G401.6 (cell line): ENCODE measurements around the gene MFSD12.
A peak's percentile ranks its signal among the peaks of the same experiment; 100 is the strongest.

Experiments used
- FAIRE-seq: peaks from 2 replicates; lab custom pipeline; 2012; peaks lifted over from hg19 to GRCh38; lab: Jason Lieb, UNC

Gene MFSD12

GRCh38 chr19:3506384-3507340 lies 50.7 kb downstream of the MFSD12 start:
- no peak for FAIRE-seq

DNA sequence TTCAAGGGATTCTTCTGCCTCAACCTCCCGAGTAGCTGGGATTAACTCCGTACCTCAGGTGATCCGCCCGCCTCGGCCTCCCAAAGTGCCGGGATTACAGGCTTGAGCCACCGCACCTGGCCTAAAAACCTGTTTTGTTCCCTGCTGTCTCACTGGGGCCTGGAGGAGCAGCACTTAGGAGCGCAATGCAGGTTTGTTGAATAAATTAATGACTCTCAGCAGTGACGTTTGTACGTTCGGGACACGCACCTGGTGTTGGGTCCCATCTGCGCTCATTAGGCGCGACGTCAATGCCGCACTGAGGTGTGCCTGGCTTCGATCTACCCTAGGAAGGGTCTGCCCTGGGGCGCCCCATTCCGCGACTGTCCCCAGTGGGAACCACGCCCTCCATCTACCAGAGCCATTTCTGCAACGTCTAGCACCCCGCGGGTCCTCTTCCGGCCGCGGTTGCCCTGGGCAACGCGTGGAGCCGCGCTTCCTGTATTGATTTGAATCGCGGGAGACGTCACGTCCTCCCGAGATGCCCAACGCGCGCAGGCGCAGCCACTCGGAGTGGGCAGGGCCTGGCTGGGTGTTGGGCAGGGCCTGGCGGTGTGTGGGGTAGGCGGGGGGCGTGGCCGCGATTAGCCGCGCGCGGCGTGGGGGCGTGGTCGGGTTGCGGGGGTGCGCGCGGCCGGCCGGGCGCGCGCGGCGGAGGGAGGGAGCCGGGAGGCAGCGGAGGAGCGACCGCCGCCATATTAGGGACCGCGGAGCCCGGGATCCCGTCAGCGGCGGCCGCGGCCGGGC lies 51.6 kb downstream of the MFSD12 start, which contains the start of gene FZR1:
TSS of gene FZR1 (plus strand) at position 714 of the 786 bp plus-strand sequence. CDS start 16,679 bp downstream, outside the sequence.
- FAIRE-seq: peak; percentile 82

- FAIRE-seq: no peak
These were observed 52.7 kb downstream of the MFSD12 start for GRCh38 chr19:3504735-3505134.

- FAIRE-seq: no peak
These were observed 54.3 kb downstream of the MFSD12 start for GRCh38 chr19:3503036-3503572.

DNA sequence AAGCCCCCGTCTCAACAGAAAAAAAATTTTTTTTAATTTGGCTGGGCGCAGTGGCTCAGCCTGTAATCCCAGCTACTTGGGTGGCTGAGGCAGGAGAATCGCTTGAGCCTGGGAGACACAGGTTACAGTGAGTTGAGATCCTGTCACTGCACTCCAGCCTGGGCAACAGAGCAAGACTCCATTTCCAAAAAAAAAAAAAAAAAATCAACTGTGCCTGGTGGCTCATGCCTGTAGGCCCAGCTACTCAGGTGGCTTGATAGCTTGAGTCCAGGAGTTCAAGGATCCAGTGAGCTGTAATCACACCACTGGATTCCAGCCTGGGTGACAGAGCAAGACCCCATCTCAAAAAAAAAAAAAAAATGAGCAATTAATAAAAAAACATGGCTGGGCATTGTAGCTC lies 55.6 kb downstream of the MFSD12 start:
- FAIRE-seq: no peak

DNA sequence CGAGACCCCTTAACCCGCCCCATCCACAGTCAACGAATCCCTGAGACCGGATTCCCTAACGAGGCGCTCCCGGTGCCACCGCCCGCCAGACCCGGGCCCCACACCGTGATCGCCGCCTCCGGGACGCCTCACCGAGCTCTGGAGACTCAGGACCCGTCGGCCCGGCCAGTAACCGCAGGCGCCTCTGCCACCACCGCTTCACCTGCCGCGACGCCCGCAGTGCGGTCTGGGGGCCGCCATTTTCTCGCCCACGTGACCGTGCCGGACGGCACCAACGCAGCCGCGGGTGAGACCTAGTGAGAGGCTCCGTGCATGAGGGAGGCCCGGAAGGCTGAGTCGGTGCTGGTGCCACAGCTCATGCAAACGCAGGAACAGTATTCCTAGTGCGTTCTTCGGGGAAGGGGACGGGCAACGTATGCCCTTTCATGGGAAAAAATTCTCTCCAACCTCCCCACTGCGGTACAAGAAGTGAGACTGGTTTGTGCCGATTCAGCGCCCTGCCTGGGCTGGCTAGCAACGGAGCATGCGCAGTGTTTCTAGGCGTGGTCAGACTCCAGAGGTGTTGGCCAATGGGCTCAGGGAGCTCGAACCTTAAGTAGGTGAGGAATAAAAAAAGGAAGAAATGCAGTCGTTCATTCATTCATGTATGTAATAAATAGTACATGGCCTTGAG lies 56.8 kb downstream of the MFSD12 start, which contains the start of gene DOHH:
TSS of gene DOHH (minus strand) at position 246 of the 673 bp plus-strand sequence. CDS start 3,860 bp downstream, outside the sequence.
- FAIRE-seq: peak; percentile 96

DNA sequence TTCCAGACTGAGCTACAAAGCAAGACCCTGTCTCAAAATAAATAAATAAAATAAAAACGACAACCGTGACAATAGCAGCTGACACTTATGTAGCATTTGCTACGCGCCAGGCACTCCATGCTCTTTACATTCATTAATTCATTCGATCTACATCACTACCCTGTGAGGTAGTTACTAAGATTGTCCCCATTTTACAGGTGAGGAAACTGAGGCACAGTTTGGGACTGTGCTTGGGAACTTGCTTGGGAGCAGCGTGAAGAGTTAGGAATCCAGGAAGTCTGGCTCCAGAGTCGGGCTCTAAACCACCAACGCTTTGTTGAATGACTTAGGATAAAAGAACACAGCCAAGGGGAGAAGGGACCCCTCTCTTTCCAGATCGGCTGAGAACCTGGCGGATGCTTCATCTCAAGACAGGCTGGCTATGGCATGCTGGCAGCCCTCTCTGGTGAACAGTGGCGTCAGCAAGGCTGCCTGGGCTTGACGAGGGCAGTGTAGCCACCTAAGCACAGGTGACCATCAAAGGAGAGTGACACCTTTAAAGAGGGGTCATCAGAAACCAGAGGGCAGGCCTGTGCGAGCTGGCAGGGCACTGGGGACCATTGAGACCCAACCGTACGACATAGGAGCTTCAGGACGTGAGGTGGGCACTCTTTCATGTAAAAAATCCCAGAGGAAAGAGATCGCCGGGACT lies 57.5 kb downstream of the MFSD12 start:
- FAIRE-seq: no peak

DNA sequence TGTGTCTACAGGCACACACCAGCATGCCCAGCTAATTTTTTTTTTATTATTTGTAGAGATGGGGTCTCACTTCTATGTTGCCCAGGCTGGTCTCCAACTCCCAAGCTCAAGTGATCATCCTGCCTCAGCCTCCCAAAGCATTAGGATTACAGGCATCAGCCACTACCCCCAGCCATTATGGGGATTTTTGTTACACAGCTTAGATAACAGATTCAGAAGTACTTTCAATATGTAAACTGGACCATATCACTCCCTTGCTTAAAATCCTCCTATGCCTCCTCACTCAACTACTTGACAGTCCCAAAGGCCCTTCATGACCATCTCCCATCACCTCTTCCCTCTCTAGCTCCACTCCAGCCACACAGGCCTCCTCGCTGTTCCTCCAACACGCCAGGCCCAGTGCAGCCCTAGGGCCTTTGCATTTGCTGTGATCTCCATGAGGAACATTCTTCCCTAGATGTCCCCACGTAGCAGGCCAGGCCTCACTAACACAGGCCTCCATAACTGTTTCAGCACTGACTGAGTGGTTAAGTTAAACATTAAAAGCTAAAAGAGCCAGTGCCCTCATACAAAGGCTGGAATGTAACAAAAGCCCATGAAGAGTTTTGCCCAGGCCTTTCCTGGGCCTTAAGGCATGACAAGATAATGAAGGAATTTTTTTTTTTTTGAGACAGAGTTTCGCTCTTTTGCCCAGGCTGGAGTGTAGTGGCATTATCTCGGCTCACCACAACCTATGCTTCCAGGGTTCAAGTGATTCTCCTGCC lies 59.4 kb downstream of the MFSD12 start:
- FAIRE-seq: no peak

- no peak for FAIRE-seq
These were observed 60.8 kb downstream of the MFSD12 start for GRCh38 chr19:3496392-3497273.

DNA sequence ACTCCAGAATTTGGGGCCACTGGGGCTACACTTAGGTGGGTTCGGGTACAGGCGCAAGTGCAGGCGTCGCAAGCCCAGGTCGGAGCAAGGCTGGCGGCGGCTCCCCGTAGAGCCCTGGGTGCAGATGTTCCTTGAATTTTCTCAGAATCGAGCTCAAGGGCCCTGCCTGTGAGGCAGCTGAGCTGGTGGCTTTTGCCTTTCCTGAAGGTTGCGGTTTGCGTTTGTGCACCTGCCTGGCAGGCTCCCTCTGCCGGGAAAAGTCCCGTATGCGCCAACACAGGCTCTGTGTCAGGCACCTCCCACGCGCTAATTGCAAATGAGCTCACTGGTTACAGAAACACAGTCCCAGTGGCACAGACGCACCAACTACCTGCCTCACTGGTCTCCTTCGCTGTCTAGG lies 62.8 kb downstream of the MFSD12 start:
- no peak for FAIRE-seq
